Left lobe of liver (tissue), 2 donors: ENCODE data around the gene ADH6. TPM values are rescaled to one million over a fixed set of nuclear protein-coding genes. Genes with fewer than 3 reads are reported as not detected.
A peak's percentile ranks its signal among the peaks of the same experiment; 100 is the strongest.
"Not testable (repeated sequence)": the region's sequence is repeated elsewhere in the genome, so short reads cannot be mapped to it uniquely, and the experiment has no call there.

Experiments
- ATAC-seq: fragments of 200-7000 bp; cut with Tn5 transposase; one replicate; pipeline ENCODE4 v1.9.1; 2020; ENCODE audit warnings: mild to moderate bottlenecking, moderate library complexity
- DNase-seq: peaks from one replicate; pipeline ENCODE4 v3.0.0-alpha.2; 2020; ENCODE audit warnings: low spot score
- total RNA-seq: library from RNA; stranded (reverse); gene quantifications from one replicate; pipeline ENCODE4 v1.2.1, GENCODE V29; 2021
- donor health status: DM: no; HTN: no; CAD: no; lungs with moderate emphysema.
- donor health status: DM: no; HTN: yes; CAD: no.

The ADH6 gene
- total RNA-seq, 1 donor from 2014 or later: 144 TPM

GRCh38 chr4:99200138-99200537 is 18.9 kb downstream of the ADH6 start:
- DNase-seq (no peak), ATAC-seq (peak; percentile 76)

GRCh38 chr4:99190336-99190735 is 28.7 kb downstream of the ADH6 start:
- ATAC-seq (peak; percentile 73), DNase-seq (no peak)

GRCh38 chr4:99189900-99190299 is 29.1 kb downstream of the ADH6 start:
- peak; percentile 19 for ATAC-seq
- not testable (repeated sequence) for DNase-seq

GRCh38 chr4:99186029-99186428 is 33.0 kb downstream of the ADH6 start:
- peak; percentile 61 for ATAC-seq
- no peak for DNase-seq

GRCh38 chr4:99185581-99185980 is 33.5 kb downstream of the ADH6 start:
- DNase-seq: no peak
- ATAC-seq: peak; percentile 38

- ATAC-seq (no peak), DNase-seq (no peak)
Measured at GRCh38 chr4:99180382-99181070, 38.5 kb downstream of the ADH6 start.

- ATAC-seq: peak; percentile 68
- DNase-seq: no peak
Measured at GRCh38 chr4:99179626-99180025, 39.4 kb downstream of the ADH6 start.

- no peak for DNase-seq
- ATAC-seq: no peak
Measured at GRCh38 chr4:99179178-99179577, 39.9 kb downstream of the ADH6 start.

GRCh38 chr4:99166544-99166943 is 52.5 kb downstream of the ADH6 start:
- ATAC-seq: peak; percentile 87
- DNase-seq: no peak

- ATAC-seq (peak; percentile 26), DNase-seq (no peak)
Measured at GRCh38 chr4:99165978-99166377, 53.1 kb downstream of the ADH6 start.

- DNase-seq: no peak
- no peak for ATAC-seq
Measured at GRCh38 chr4:99161373-99162099, 57.5 kb downstream of the ADH6 start.

GRCh38 chr4:99159699-99160098 is 59.3 kb downstream of the ADH6 start:
- peak; percentile 37 for ATAC-seq
- no peak for DNase-seq

- DNase-seq (no peak), ATAC-seq (peak; percentile 59)
Measured at GRCh38 chr4:99157478-99157935, 61.5 kb downstream of the ADH6 start.

- ATAC-seq (peak; percentile 40), DNase-seq (peak; percentile 66)
Measured at GRCh38 chr4:99156992-99157391, 62.1 kb downstream of the ADH6 start.

GRCh38 chr4:99154658-99155342 is 64.2 kb downstream of the ADH6 start:
- ATAC-seq: peak; percentile 45

More at GRCh38 chr4:99154658-99155342, 64.2 kb downstream of the ADH6 start:
- no peak for DNase-seq

Other genes with a start within 250 kb of the ADH6 start
- gene METAP1, start 223.5 kb downstream of the ADH6 start, total RNA-seq: 14.6 TPM
- gene ADH5, start 130.5 kb downstream of the ADH6 start, total RNA-seq: 155 TPM
- gene ADH4, start 74.9 kb downstream of the ADH6 start, total RNA-seq: 689 TPM
- gene ADH1A, start 71.7 kb upstream of the ADH6 start, total RNA-seq: 355 TPM
- gene ADH1B, start 102.2 kb upstream of the ADH6 start, total RNA-seq: 4,370 TPM
- gene ADH1C, start 133.5 kb upstream of the ADH6 start, total RNA-seq: 522 TPM
- gene ADH7, start 216.1 kb upstream of the ADH6 start, total RNA-seq: not detected